SK-N-SH (cell line): Measurements from ENCODE around the gene SUPT7L. TPM values are rescaled to one million over a fixed set of nuclear protein-coding genes. Genes with fewer than 3 reads are reported as not detected.

Experiments
- CTCF ChIA-PET: fragments of 300-600, 350-600 bp; formaldehyde crosslinking; extraction: SDS; loops from one replicate; lab custom pipeline; 2021; lab: Yijun Ruan, JAX
- POLR2A ChIA-PET: fragments of 350-600 bp; sonication (Branson Sonifier 250); formaldehyde crosslinking; extraction: SDS; loops from one replicate; lab custom pipeline; 2020; ENCODE audit warnings: antibody characterized with exemption, inconsistent platforms; lab: Yijun Ruan, JAX
- DNase-seq: peaks from one replicate; pipeline ENCODE4 v3.0.0; 2012
- H2AFZ ChIP-seq: fragments of 200-600 bp; sonication (generic); 2 replicates; pipeline ENCODE4 v1.8.1; 2016; ENCODE audit warnings: antibody characterized with exemption, mild to moderate bottlenecking, low read depth
- H3F3A ChIP-seq: fragments of 200-600 bp; sonication (generic); replicated peaks from 2 replicates; pipeline ENCODE3; 2016; ENCODE audit warnings: antibody characterized with exemption, mild to moderate bottlenecking; ENCODE audit not compliant: insufficient read depth
- H3K27ac ChIP-seq, 2 experiments: fragments of 200-500 bp in 1 of 2; fragments of 200-600 bp in 1 of 2; sonication (Bioruptor generic) in 1 of 2; sonication (generic), shearing (Covaris generic) in 1 of 2; 2 replicates each; pipeline versions ENCODE4 v1.5.1 to v1.6.1; 2014 to 2016; ENCODE audit warnings: low read depth in 2 of 2, inconsistent platforms in 1 of 2, low read length in 1 of 2, mild to moderate bottlenecking in 1 of 2, mixed read lengths in 1 of 2
- H3K27me3 ChIP-seq: fragments of 200-600 bp; sonication (generic), shearing (Covaris generic); 2 replicates; pipeline ENCODE4 v1.6.1; 2016; ENCODE audit warnings: mixed run types; ENCODE audit not compliant: insufficient read depth
- H3K36me3 ChIP-seq, 2 experiments: fragments of 200-500 bp in 1 of 2; fragments of 200-600 bp in 1 of 2; sonication (Bioruptor generic) in 1 of 2; sonication (generic) in 1 of 2; replicated peaks in 1 of 2; 2 replicates each; pipeline versions ENCODE3 to v1.5.1; 2014 to 2016; ENCODE audit warnings: low read length in 1 of 2, mild to moderate bottlenecking in 1 of 2; ENCODE audit not compliant: insufficient read depth in 2 of 2, control insufficient read depth in 1 of 2
- H3K4me1 ChIP-seq, 2 experiments: fragments of 200-500 bp in 1 of 2; fragments of 200-600 bp in 1 of 2; sonication (Bioruptor generic) in 1 of 2; sonication (generic), shearing (Covaris generic) in 1 of 2; 2 replicates each; pipeline versions ENCODE4 v1.5.1 to v1.6.1; 2014 to 2016; ENCODE audit warnings: low read depth in 1 of 2, low read length in 1 of 2, mixed run types in 1 of 2; ENCODE audit not compliant: insufficient read depth in 2 of 2, control insufficient read depth in 1 of 2
- H3K4me2 ChIP-seq: fragments of 200-600 bp; sonication (generic), shearing (Covaris generic); 2 replicates; pipeline ENCODE4 v1.6.1; 2017; ENCODE audit warnings: mixed run types
- H3K4me3 ChIP-seq, 2 experiments: fragments of 200-500 bp in 1 of 2; fragments of 200-600 bp in 1 of 2; sonication (Bioruptor generic) in 1 of 2; sonication (generic), shearing (Covaris generic) in 1 of 2; 2 replicates each; pipeline versions ENCODE4 v1.5.1 to v1.8.1; 2014 to 2016; ENCODE audit warnings: low read depth in 2 of 2, inconsistent platforms in 1 of 2, low read length in 1 of 2, mild to moderate bottlenecking in 1 of 2, mixed read lengths in 1 of 2, moderate library complexity in 1 of 2
- H3K79me2 ChIP-seq: fragments of 200-600 bp; sonication (generic); 2 replicates; pipeline ENCODE4 v1.8.1; 2017; ENCODE audit warnings: mild to moderate bottlenecking; ENCODE audit not compliant: insufficient read depth
- H3K9ac ChIP-seq: fragments of 200-600 bp; sonication (generic); 2 replicates; pipeline ENCODE4 v1.6.1; 2017; ENCODE audit warnings: mixed run types
- H3K9me2 ChIP-seq: fragments of 200-600 bp; sonication (generic); 2 replicates; pipeline ENCODE4 v1.6.1; 2017; ENCODE audit warnings: mixed run types
- H3K9me3 ChIP-seq: fragments of 200-600 bp; sonication (generic); 2 replicates; pipeline ENCODE4 v1.6.1; 2017; ENCODE audit warnings: mixed run types, mild to moderate bottlenecking, moderate library complexity
- H4K20me1 ChIP-seq: fragments of 200-600 bp; sonication (generic); 2 replicates; pipeline ENCODE4 v1.6.1; 2017; ENCODE audit warnings: mild to moderate bottlenecking, mixed run types; ENCODE audit not compliant: insufficient read depth
- EP300 ChIP-seq, 2 experiments: IDR thresholded peaks; 2 replicates each; pipeline versions ENCODE4 v1.4.0 to v1.6.1; 2012; ENCODE audit warnings: borderline replicate concordance in 1 of 2, low read depth in 1 of 2, low read length in 1 of 2
- FOXJ3 ChIP-seq: sonication (generic); formaldehyde crosslinking; IDR thresholded peaks from 2 replicates; pipeline ENCODE4 v1.5.1; 2020; ENCODE audit warnings: mild to moderate bottlenecking, missing genetic modification reagents
- JUND ChIP-seq: IDR thresholded peaks from 2 replicates; pipeline ENCODE4 v1.4.0; 2012
- MAX ChIP-seq: IDR thresholded peaks from 2 replicates; pipeline ENCODE4 v1.4.0; 2012; ENCODE audit warnings: low read depth
- NFIC ChIP-seq: IDR thresholded peaks from 2 replicates; pipeline ENCODE4 v1.4.0; 2012; ENCODE audit warnings: borderline replicate concordance
- NRF1 ChIP-seq: IDR thresholded peaks from 2 replicates; pipeline ENCODE4 v1.6.1; 2012; ENCODE audit warnings: low read depth, mild to moderate bottlenecking, low read length
- POLR2AphosphoS5 ChIP-seq: IDR thresholded peaks from 2 replicates; pipeline ENCODE4 v1.6.1; 2012; ENCODE audit warnings: low read depth, low read length
- RAD21 ChIP-seq: IDR thresholded peaks from 2 replicates; pipeline ENCODE4 v1.6.1; 2012; ENCODE audit warnings: mild to moderate bottlenecking, low read length
- REST ChIP-seq: IDR thresholded peaks from 2 replicates; pipeline ENCODE4 v1.6.1; 2012; ENCODE audit warnings: mild to moderate bottlenecking, low read depth, low read length, moderate library complexity
- RFX5 ChIP-seq: IDR thresholded peaks from 2 replicates; pipeline ENCODE4 v1.6.1; 2012; ENCODE audit warnings: mild to moderate bottlenecking, improper control_type of control experiment, low read length
- SIN3A ChIP-seq: IDR thresholded peaks from 2 replicates; pipeline ENCODE4 v1.6.1; 2012; ENCODE audit warnings: low read depth, mild to moderate bottlenecking, low read length, moderate library complexity, borderline replicate concordance
- TAF1 ChIP-seq: IDR thresholded peaks from 2 replicates; pipeline ENCODE4 v1.6.1; 2012; ENCODE audit warnings: low read depth, mild to moderate bottlenecking, low read length, moderate library complexity, borderline replicate concordance
- TCF12 ChIP-seq: IDR thresholded peaks from 2 replicates; pipeline ENCODE4 v1.4.0; 2012
- YY1 ChIP-seq: IDR thresholded peaks from 2 replicates; pipeline ENCODE4 v1.4.0; 2012; ENCODE audit warnings: low read depth, mild to moderate bottlenecking
- whole genome bisulfite sequencing: methylation state at CpG from one replicate; pipeline ENCODE4 v1.1.6; 2017; ENCODE audit warnings: low lambda C conversion rate; 5-methylcytosine and 5-hydroxymethylcytosine counted together
- polyA plus RNA-seq, 3 experiments: library from polyadenylated mRNA; depleted of rRNA; stranded (reverse); fragments of >200 nt; gene quantifications; 2 replicates each; pipeline ENCODE4 v1.2.3, GENCODE V29; 2012

SUPT7L gene
- polyA plus RNA-seq, 1 of the 3 experiments (the other 2 are of a cell fraction) = 49.7 TPM

GRCh38 chr2:27661371-27661770 lies 2.0 kb downstream of the SUPT7L start:
- no peak for TF ChIP-seq RAD21
- no peak for TF ChIP-seq SIN3A
- no peak for TF ChIP-seq EP300 (IDR thresholded peaks at IDR 0.05; ENCODE audit: borderline replicate concordance in 1 of 2, low read depth in 1 of 2, low read length in 1 of 2)
- no peak for TF ChIP-seq NRF1
- TF ChIP-seq RFX5 = no peak
- TF ChIP-seq POLR2AphosphoS5 = no peak
- no peak for TF ChIP-seq NFIC
- no peak for TF ChIP-seq JUND
- no peak for TF ChIP-seq YY1
- TF ChIP-seq TAF1 = no peak
- no peak for TF ChIP-seq TCF12
- no peak for TF ChIP-seq REST
- TF ChIP-seq FOXJ3 (CRISPR knock-in tag) = no peak
- no peak for TF ChIP-seq MAX
- no peak overlapping the region for H2AFZ ChIP-seq
- H3K79me2 ChIP-seq = peaks cover 64% of the 10 kb centered on the region
- no peaks in the 10 kb centered on the region for H3K27me3 ChIP-seq
- POLR2A ChIA-PET = no interaction called here
- no peak overlapping the region for H3K4me2 ChIP-seq
- H3F3A ChIP-seq = peaks cover 1% of the 10 kb centered on the region
- CTCF ChIA-PET = interaction anchor here (2.7 kb wide), 1 partner anchor 22 kb away, joined by 19 read pairs; no protein-coding TSS in a partner anchor
- no peaks in the 10 kb centered on the region for H4K20me1 ChIP-seq
- H3K4me1 ChIP-seq = peaks cover 16 to 24% of the 10 kb centered on the region in 2 experiments; a peak in 3 of 4 replicates
- DNase-seq = no peak
- WGBS = 80% methylated on average over 1 of the region's 1 CpG
- H3K4me3 ChIP-seq = no peak overlapping the region
- no peaks in the 10 kb centered on the region for H3K9me3 ChIP-seq
- no peak overlapping the region for H3K9ac ChIP-seq
- peaks cover 56 to 60% of the 10 kb centered on the region in 2 experiments for H3K36me3 ChIP-seq
- H3K9me2 ChIP-seq = no peaks in the 10 kb centered on the region
- no peak overlapping the region for H3K27ac ChIP-seq
